Midbrain (tissue), 1 donor: ENCODE data around the gene OR4F15.

Experiments
- DNase-seq: peaks from one replicate; lab custom pipeline; 2025; lab: John Stamatoyannopoulos, UW

The OR4F15 gene

GRCh38 chr15:101804375-101804774, 7.6 kb upstream of the OR4F15 start:
- DNase-seq, result no peak

DNA sequence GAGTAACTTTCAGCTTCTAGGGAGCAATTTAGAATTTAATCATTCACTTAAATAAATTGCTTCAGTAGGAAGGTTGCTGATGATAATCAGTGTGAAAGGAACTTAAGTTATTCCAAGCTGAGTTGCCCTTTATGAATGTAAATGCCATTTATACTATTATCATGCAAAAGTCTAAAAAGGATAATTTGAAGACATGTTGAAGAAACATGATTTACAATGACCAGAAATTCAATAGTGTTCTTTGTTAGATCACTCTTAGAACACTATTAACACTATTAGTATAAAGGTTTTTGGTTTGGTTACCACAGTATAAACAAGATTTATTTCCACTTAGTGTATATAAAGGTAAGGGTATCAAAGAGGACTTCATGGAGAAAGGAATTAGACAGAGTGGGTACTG, 7.1 kb upstream of the OR4F15 start:
- DNase-seq, result no peak

GRCh38 chr15:101805605-101806345, 6.2 kb upstream of the OR4F15 start:
- no peak for DNase-seq

DNA sequence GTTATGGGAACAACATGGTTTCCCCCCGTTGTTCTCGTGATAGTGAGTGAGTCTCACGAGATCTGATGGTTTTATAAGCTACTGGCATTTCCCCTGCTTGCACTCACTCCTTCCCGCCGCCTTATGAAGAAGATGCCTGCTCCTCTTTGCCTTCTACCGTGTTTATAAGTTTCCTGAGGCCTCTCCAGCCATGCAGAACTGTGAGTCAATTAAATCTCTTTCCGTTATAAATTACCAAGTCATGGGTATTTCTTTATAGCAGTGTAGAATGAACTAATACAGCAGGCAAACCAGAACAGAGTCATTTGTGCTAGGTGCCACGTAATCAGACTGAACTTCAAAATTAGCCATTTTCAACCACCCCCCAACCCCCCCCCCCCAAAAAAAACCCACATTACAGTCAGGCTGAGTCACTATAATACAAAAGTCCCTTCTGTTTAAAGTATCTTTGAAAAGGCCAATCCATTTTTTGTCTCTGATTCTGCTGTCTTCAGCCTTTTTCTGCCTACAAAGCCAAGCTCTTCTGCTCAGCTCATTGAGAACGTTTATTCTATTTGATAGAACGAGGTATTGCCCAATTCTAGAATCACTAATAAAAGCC, 4.6 kb upstream of the OR4F15 start:
- no peak for DNase-seq

- no peak for DNase-seq
These were observed 3.8 kb upstream of the OR4F15 start for GRCh38 chr15:101808201-101808600.

GRCh38 chr15:101810456-101810855, 1.5 kb upstream of the OR4F15 start:
- DNase-seq, result no peak

GRCh38 chr15:101810876-101811275, 1.1 kb upstream of the OR4F15 start:
- DNase-seq, result no peak

DNA sequence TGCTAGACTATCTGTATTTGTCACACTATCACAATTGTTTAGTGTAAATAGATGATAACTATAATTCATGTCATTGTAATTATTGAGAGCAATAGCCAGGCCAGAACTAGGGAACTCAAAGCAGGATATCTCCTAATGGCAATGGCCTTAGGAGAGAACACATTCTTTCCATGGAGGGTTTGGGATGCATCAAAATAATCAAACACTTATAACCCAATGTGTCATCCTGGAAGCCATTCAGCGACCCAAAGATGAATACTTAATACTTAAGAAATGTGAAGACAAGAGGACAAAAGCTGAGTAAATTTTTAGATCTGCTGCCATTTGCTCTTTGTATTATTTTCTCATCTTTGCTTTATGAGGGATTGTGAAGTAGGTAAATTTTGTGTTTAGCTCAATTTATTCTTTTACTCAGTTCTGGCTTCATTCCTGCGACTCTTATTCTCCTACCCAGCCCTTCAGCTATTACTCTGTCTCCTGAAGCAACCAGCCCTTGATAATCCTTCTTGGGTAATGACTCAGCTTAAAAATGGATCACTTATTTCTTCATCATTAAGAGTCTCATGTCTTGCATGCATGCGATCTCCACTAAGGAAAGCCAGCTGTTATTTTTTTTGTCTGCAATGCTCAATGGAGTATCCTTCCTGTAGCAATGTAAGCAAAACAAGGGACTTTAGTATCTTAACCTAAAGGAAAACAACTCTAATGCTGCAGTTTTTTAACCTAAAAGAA, 2.0 kb downstream of the OR4F15 start:
- DNase-seq, result no peak

- DNase-seq, result no peak
These were observed 8.8 kb downstream of the OR4F15 start for GRCh38 chr15:101820781-101821180.

GRCh38 chr15:101827257-101827656, 15.3 kb downstream of the OR4F15 start:
- no peak for DNase-seq

- no peak for DNase-seq
These were observed 16.8 kb downstream of the OR4F15 start for GRCh38 chr15:101828774-101829173.

- DNase-seq, result no peak
These were observed 29.7 kb downstream of the OR4F15 start for GRCh38 chr15:101841656-101842055.

GRCh38 chr15:101844916-101845315, 32.9 kb downstream of the OR4F15 start:
- DNase-seq, result no peak

DNA sequence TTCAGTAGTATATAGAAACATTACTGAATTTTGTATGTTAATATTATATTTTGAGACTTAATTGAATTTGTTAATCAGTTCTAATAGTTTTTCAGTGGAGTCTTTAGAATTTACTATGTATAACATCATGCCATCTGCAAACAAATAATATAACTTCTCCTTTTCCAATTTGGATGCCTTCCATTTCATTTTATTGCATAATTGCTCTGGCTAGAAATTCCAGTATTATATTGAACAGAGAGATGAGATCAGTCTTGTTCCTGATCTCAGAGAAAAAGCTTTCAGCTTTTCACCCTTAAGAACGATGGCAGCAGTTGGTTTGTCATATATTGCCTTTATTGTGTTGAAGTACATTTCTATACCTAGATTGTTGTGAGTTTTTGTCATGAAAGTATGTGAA, 40.4 kb downstream of the OR4F15 start:
- DNase-seq, result no peak
